B cell (primary cell): ENCODE data around the gene DLL1. TPM values are rescaled to one million over a fixed set of nuclear protein-coding genes. Genes with fewer than 3 reads are reported as not detected.
"Not testable (repeated sequence)": the region's sequence is repeated elsewhere in the genome, so short reads cannot be mapped to it uniquely, and the experiment has no call there.

Experiments used
- ATAC-seq: fragments of 200-7000 bp; cut with Tn5 transposase; one replicate; pipeline ENCODE4 v1.10.0; 2021; ENCODE audit warnings: low read depth, mild to moderate bottlenecking, moderate number of reproducible peaks, moderate library complexity
- CTCF ChIA-PET: fragments of 350-600 bp; sonication (Branson Sonifier 250); formaldehyde crosslinking; loops from one replicate; lab custom pipeline; 2021; ENCODE audit warnings: antibody characterized with exemption, inconsistent platforms; lab: Charles Lee
- POLR2A ChIA-PET: fragments of 350-600 bp; sonication (Branson Sonifier 250); formaldehyde crosslinking; loops from one replicate; lab custom pipeline; 2021; ENCODE audit warnings: antibody characterized with exemption; lab: Charles Lee
- DNase-seq: peaks from one replicate; pipeline ENCODE4 v3.0.0; 2013
- H2AFZ ChIP-seq: 2 replicates; pipeline ENCODE4 v1.6.1; 2012; ENCODE audit warnings: mild to moderate bottlenecking, low read depth, low read length; ENCODE audit not compliant: insufficient read depth, poor library complexity, severe bottlenecking
- H3K27ac ChIP-seq, 2 donors: 1 replicate in 1 of 2; 2 replicates in 1 of 2; pipeline ENCODE4 v1.5.1; 2012 to 2013; ENCODE audit warnings: low read length in 2 of 2, mild to moderate bottlenecking in 2 of 2, moderate library complexity in 1 of 2
- H3K27me3 ChIP-seq, 4 experiments: fragments of 200-600 bp in 1 of 4; sonication (generic) in 1 of 4; replicated peaks in 1 of 4; 1 replicate in 2 of 4; 2 replicates in 2 of 4; pipeline versions ENCODE4 v1.6.1 to v1.7.0; 2013 to 2016; ENCODE audit warnings: low read length in 3 of 4, mild to moderate bottlenecking in 2 of 4, mixed read lengths in 1 of 4, moderate library complexity in 1 of 4; ENCODE audit not compliant: insufficient read depth in 4 of 4, control insufficient read depth in 3 of 4; ENCODE audit errors: control extremely low read depth in 1 of 4
- H3K36me3 ChIP-seq, 2 experiments: replicated peaks in 1 of 2; 1 replicate in 1 of 2; 2 replicates in 1 of 2; pipeline versions ENCODE4 v1.6.1 to v1.7.1; 2013; ENCODE audit warnings: low read length in 1 of 2; ENCODE audit not compliant: insufficient read depth in 2 of 2, control insufficient read depth in 1 of 2; ENCODE audit errors: control extremely low read depth in 1 of 2, extremely low read depth in 1 of 2
- H3K4me1 ChIP-seq, 2 donors: fragments of 200-600 bp in 1 of 2; sonication (generic) in 1 of 2; 1 replicate in 1 of 2; 2 replicates in 1 of 2; pipeline versions ENCODE4 v1.5.1 to v1.6.1; 2013 to 2017; ENCODE audit warnings: low read length in 2 of 2; ENCODE audit not compliant: control insufficient read depth in 2 of 2, insufficient read depth in 2 of 2
- H3K4me2 ChIP-seq: replicated peaks from 2 replicates; pipeline ENCODE3; 2012; ENCODE audit warnings: mild to moderate bottlenecking, low read depth, low read length; ENCODE audit not compliant: poor library complexity, severe bottlenecking
- H3K4me3 ChIP-seq, 5 experiments: fragments of 200-600 bp in 1 of 5; sonication (generic) in 1 of 5; 1 replicate in 3 of 5; 2 replicates in 2 of 5; pipeline versions ENCODE4 v1.5.1 to v1.7.0; 2011 to 2016; ENCODE audit warnings: low read length in 4 of 5, mild to moderate bottlenecking in 4 of 5, low read depth in 2 of 5, control low read depth in 1 of 5, moderate library complexity in 1 of 5; ENCODE audit not compliant: insufficient read depth in 1 of 5; ENCODE audit errors: control extremely low read depth in 1 of 5, extremely low read depth in 1 of 5
- H3K79me2 ChIP-seq: fragments of 200-600 bp; sonication (generic); one replicate; pipeline ENCODE4 v1.6.0; 2016; ENCODE audit warnings: low read length; ENCODE audit not compliant: control insufficient read depth, insufficient read depth
- H3K9ac ChIP-seq: fragments of 200-600 bp; sonication (generic); 2 replicates; pipeline ENCODE4 v1.6.1; 2017; ENCODE audit warnings: mild to moderate bottlenecking, low read length, moderate library complexity
- H3K9me3 ChIP-seq, 3 donors: one replicate each; pipeline versions ENCODE4 v1.6.1 to v1.7.1; 2013; ENCODE audit warnings: low read length in 2 of 3; ENCODE audit not compliant: control insufficient read depth in 2 of 3, insufficient read depth in 1 of 3; ENCODE audit errors: control extremely low read depth in 1 of 3
- H4K20me1 ChIP-seq: 2 replicates; pipeline ENCODE4 v1.6.0; 2012; ENCODE audit warnings: mild to moderate bottlenecking, low read length; ENCODE audit not compliant: insufficient read depth, control insufficient read depth, poor library complexity, severe bottlenecking
- H3K27ac Mint-ChIP-seq: one replicate; pipeline ENCODE4 v1.8.0; 2021; ENCODE audit warnings: mixed read lengths
- H3K27me3 Mint-ChIP-seq: one replicate; pipeline ENCODE4 v1.8.0; 2021; ENCODE audit warnings: mixed read lengths
- H3K4me1 Mint-ChIP-seq: one replicate; pipeline ENCODE4 v1.8.0; 2021; ENCODE audit warnings: mixed read lengths
- H3K4me3 Mint-ChIP-seq: one replicate; pipeline ENCODE4 v1.8.0; 2021; ENCODE audit warnings: mixed read lengths
- H3K9me3 Mint-ChIP-seq: one replicate; pipeline ENCODE4 v1.8.0; 2022; ENCODE audit warnings: mixed read lengths; ENCODE audit not compliant: insufficient read depth
- CTCF ChIP-seq: fragments of 200-600 bp; IDR thresholded peaks from one replicate; pipeline ENCODE4 v1.8.0; 2022; ENCODE audit warnings: antibody characterized with exemption, mild to moderate bottlenecking
- EZH2 ChIP-seq: IDR thresholded peaks from 2 replicates; pipeline ENCODE4 v1.6.1; 2012; ENCODE audit warnings: borderline replicate concordance, low read depth, mild to moderate bottlenecking, moderate library complexity, low read length; ENCODE audit not compliant: insufficient read depth, poor library complexity, severe bottlenecking
- WGBS: methylation state at CpG from one replicate; pipeline ENCODE4 v1.1.5; 2013; ENCODE audit warnings: missing lambda C conversion rate; ENCODE audit not compliant: insufficient coverage; 5-methylcytosine and 5-hydroxymethylcytosine counted together
- intact Hi-C: fragments of 100-400 bp; cut with micrococcal nuclease; formaldehyde crosslinking; loops from one replicate; pipeline ENCODE4 v1.10.0; 2022
- polyA minus RNA-seq: library from RNA; depleted of rRNA, polyadenylated mRNA; stranded (reverse); fragments of >200 nt; gene quantifications from 2 replicates; pipeline ENCODE4 v1.2.3, GENCODE V29; 2012
- polyA plus RNA-seq: library from polyadenylated mRNA; depleted of rRNA; stranded (reverse); fragments of >200 nt; gene quantifications from 2 replicates; pipeline ENCODE4 v1.2.3, GENCODE V29; 2012
- total RNA-seq, 2 donors: library from RNA; stranded (reverse); fragments of 120-200 nt in 1 of 2; gene quantifications; 1 replicate in 1 of 2; 2 replicates in 1 of 2; pipeline versions ENCODE4 v1.2.3 to v1.2.4, GENCODE V29; 2013 to 2022

The DLL1 gene
- total RNA-seq (4.5 and 6.8 TPM in 2 replicates), polyA plus RNA-seq (1.6 and 3.7 TPM in 2 replicates), polyA minus RNA-seq (1.0 and 1.4 TPM in 2 replicates)
- 0.79 TPM for total RNA-seq (2013)

- peaks cover 51% of the 10 kb centered on the region for H3K27me3 Mint-ChIP-seq
- intact Hi-C loops: loop anchor here (2.0 to 10.0 kb wide), 5 partner anchors 202 to 566 kb away; partner anchors contain the start of gene PHF10
- no peaks in the 10 kb centered on the region for H3K79me2 ChIP-seq
- peak within 1 kb of the TSS; percentile 77 for H3K9ac ChIP-seq
- H3K27me3 ChIP-seq: peaks cover 0 to 78% (median 49%) of the 10 kb centered on the region in 4 experiments
- H2AFZ ChIP-seq: peak within 1 kb of the TSS; percentile 75
- H3K4me2 ChIP-seq: peak within 1 kb of the TSS; percentile 98
- ATAC-seq (peak; percentile 28), DNase-seq (peak; percentile 73)
- no peaks in the 10 kb centered on the region for H4K20me1 ChIP-seq
- H3K9me3 ChIP-seq: peaks cover 0 to 19% (median 0%) of the 10 kb centered on the region in 3 donors
- WGBS: under 1% methylated on average over 75 of the region's 83 CpGs
- no peaks in the 10 kb centered on the region for H3K36me3 ChIP-seq
- peaks cover 48% of the 10 kb centered on the region for H3K4me1 Mint-ChIP-seq
- no peak for TF ChIP-seq CTCF
- TF ChIP-seq EZH2: no peak
- no peaks in the 10 kb centered on the region for H3K9me3 Mint-ChIP-seq
- no peak within 1 kb of the TSS for H3K27ac ChIP-seq
- POLR2A ChIA-PET: interaction anchor here (0.5 to 0.9 kb wide), 3 partner anchors 19 to 569 kb away, joined by 3 to 5 read pairs (median 3); no protein-coding TSS in a partner anchor
- peak within 1 kb of the TSS; percentile 94 for H3K4me3 Mint-ChIP-seq
- peak within 1 kb of the TSS; percentile 4 to 77 (median 74) for H3K4me3 ChIP-seq
- peak within 1 kb of the TSS; percentile 73 for H3K27ac Mint-ChIP-seq
- CTCF ChIA-PET: interaction anchor here (1.0 to 1.9 kb wide), 4 partner anchors 12 to 459 kb away, joined by 3 to 5 read pairs (median 3); no protein-coding TSS in a partner anchor
- peaks cover 47 to 59% of the 10 kb centered on the region in 2 donors for H3K4me1 ChIP-seq
Observed at GRCh38 chr6:170290296-170291128, at the start of gene DLL1. TSS of gene DLL1 (minus strand) at chr6:170291078. CDS start at chr6:170290139, 939 bp downstream.

- peaks cover 24% of the 10 kb centered on the region for H4K20me1 ChIP-seq
- peaks cover 35% of the 10 kb centered on the region for H3K79me2 ChIP-seq
- peaks cover 21% of the 10 kb centered on the region for H3K4me1 Mint-ChIP-seq
- intact Hi-C loops, H2AFZ ChIP-seq, H3K27me3 ChIP-seq, H3K4me1 ChIP-seq, H3K4me2 ChIP-seq, H3K9me3 Mint-ChIP-seq, CTCF ChIA-PET, H3K27ac Mint-ChIP-seq, H3K27ac ChIP-seq, H3K9me3 ChIP-seq, DNase-seq, H3K4me3 ChIP-seq, POLR2A ChIA-PET, H3K27me3 Mint-ChIP-seq, H3K4me3 Mint-ChIP-seq, H3K9ac ChIP-seq, ATAC-seq: not testable (repeated sequence)
- WGBS: 100% methylated on average over 1 of the region's 3 CpGs
- peaks cover 7 to 34% of the 10 kb centered on the region in 2 experiments for H3K36me3 ChIP-seq
Observed at GRCh38 chr6:170335199-170335598, 44.3 kb upstream of the DLL1 start.
